ENCODE data around the gene PPWD1.
A peak's percentile ranks its signal among the peaks of the same experiment; 100 is the strongest.
"Not testable (repeated sequence)": the region's sequence is repeated elsewhere in the genome, so short reads cannot be mapped to it uniquely, and the experiment has no call there.

The PPWD1 gene

GRCh38 chr5:65562731-65563701 is at the start of gene PPWD1, which contains the start of gene CENPK:
TSS of gene PPWD1 (plus strand) at chr5:65563296. CDS start at chr5:65563311, 15 bp downstream.
TSS of gene CENPK (minus strand) at chr5:65563168. CDS start at chr5:65554907, 8,261 bp downstream.
- DNase-seq, result peak; percentile 97

- DNase-seq, result no peak
These were observed 37.4 kb upstream of the PPWD1 start for GRCh38 chr5:65525726-65526125.

GRCh38 chr5:65530904-65531303 is 32.2 kb upstream of the PPWD1 start:
- DNase-seq, result no peak

- DNase-seq, result no peak
These were observed 27.5 kb upstream of the PPWD1 start for GRCh38 chr5:65535529-65535987.

GRCh38 chr5:65539827-65540226 is 23.3 kb upstream of the PPWD1 start:
- no peak for DNase-seq

GRCh38 chr5:65544473-65544872 is 18.6 kb upstream of the PPWD1 start:
- DNase-seq, result no peak

- no peak for DNase-seq
These were observed 17.0 kb upstream of the PPWD1 start for GRCh38 chr5:65546141-65546540.

GRCh38 chr5:65548281-65548680 is 14.8 kb upstream of the PPWD1 start:
- DNase-seq, result no peak

GRCh38 chr5:65553941-65554340 is 9.2 kb upstream of the PPWD1 start:
- no peak for DNase-seq

GRCh38 chr5:65555287-65555686 is 7.8 kb upstream of the PPWD1 start:
- DNase-seq, result no peak

GRCh38 chr5:65556181-65556580 is 6.9 kb upstream of the PPWD1 start:
- DNase-seq, result no peak

- DNase-seq, result no peak
These were observed 6.4 kb upstream of the PPWD1 start for GRCh38 chr5:65556718-65557117.

- DNase-seq, result no peak
These were observed 681 bp downstream of the PPWD1 start for GRCh38 chr5:65563777-65564176.

GRCh38 chr5:65566505-65566904 is 3.4 kb downstream of the PPWD1 start:
- no peak for DNase-seq

GRCh38 chr5:65570598-65571226 is 7.6 kb downstream of the PPWD1 start:
- DNase-seq, result no peak

- DNase-seq, result no peak
These were observed 14.0 kb downstream of the PPWD1 start for GRCh38 chr5:65577141-65577540.

- DNase-seq, result no peak
These were observed 25.6 kb downstream of the PPWD1 start for GRCh38 chr5:65588694-65589093.

GRCh38 chr5:65601761-65602160 is 38.7 kb downstream of the PPWD1 start:
- DNase-seq, result not testable (repeated sequence)

GRCh38 chr5:65611524-65611923 is 48.4 kb downstream of the PPWD1 start:
- no peak for DNase-seq

- DNase-seq, result no peak
These were observed 49.3 kb downstream of the PPWD1 start for GRCh38 chr5:65612298-65612907.

- DNase-seq, result no peak
These were observed 56.9 kb downstream of the PPWD1 start for GRCh38 chr5:65620021-65620420.

GRCh38 chr5:65621961-65622360 is 58.9 kb downstream of the PPWD1 start:
- DNase-seq, result not testable (repeated sequence)

GRCh38 chr5:65623482-65623881 is 60.4 kb downstream of the PPWD1 start:
- DNase-seq, result no peak

Data from femur (tissue), 1 donor.